NCI-H1105 (cell line): Measurements from ENCODE around the gene KRTAP10-7.
A peak's percentile ranks its signal among the peaks of the same experiment; 100 is the strongest.
"Not testable (repeated sequence)": the region's sequence is repeated elsewhere in the genome, so short reads cannot be mapped to it uniquely, and the experiment has no call there.

Experiments used
- DNase-seq: peaks from one replicate; lab custom pipeline; 2025; lab: John Stamatoyannopoulos, UW

Gene KRTAP10-7, protein sequence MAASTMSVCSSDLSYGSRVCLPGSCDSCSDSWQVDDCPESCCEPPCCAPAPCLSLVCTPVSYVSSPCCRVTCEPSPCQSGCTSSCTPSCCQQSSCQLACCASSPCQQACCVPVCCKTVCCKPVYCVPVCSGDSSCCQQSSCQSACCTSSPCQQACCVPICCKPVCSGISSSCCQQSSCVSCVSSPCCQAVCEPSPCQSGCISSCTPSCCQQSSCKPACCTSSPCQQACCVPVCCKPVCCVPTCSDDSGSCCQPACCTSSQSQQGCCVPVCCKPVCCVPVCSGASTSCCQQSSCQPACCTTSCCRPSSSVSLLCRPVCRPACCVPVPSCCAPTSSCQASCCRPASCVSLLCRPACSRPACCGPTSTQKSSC

DNA sequence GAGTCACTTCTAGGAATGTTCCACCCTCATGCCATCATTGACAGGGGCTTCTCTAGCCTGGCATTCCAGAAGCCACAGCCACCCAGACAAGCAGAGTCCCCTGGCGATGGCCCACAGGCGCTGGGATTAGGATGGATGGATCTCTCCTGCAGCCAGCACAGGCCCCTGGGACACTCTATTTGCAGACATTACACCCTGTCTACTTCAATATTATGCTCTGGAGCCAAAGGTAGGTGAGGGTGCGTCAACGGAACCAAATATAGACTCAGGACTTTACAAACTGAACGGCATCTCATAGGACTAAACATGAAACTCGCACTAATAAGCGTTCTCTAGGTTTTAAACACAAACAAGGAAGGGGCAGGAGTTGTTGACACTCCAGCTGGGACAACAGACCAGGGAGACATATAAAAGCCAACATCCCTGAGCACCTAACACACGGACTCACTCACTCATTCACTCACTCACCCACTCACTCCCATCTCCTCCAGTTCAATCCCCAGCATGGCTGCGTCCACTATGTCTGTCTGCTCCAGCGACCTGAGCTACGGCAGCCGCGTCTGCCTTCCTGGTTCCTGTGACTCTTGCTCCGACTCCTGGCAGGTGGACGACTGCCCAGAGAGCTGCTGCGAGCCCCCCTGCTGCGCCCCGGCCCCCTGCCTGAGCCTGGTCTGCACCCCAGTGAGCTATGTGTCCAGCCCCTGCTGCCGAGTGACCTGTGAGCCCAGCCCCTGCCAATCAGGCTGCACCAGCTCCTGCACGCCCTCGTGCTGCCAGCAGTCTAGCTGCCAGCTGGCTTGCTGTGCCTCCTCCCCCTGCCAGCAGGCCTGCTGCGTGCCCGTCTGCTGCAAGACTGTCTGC, at the start of gene KRTAP10-7:
Gene KRTAP10-7, plus strand, starts transcription at position 480 of the 861 bp plus-strand sequence. Its CDS starts 25 bp downstream, at position 505.
- not testable (repeated sequence) for DNase-seq

DNA sequence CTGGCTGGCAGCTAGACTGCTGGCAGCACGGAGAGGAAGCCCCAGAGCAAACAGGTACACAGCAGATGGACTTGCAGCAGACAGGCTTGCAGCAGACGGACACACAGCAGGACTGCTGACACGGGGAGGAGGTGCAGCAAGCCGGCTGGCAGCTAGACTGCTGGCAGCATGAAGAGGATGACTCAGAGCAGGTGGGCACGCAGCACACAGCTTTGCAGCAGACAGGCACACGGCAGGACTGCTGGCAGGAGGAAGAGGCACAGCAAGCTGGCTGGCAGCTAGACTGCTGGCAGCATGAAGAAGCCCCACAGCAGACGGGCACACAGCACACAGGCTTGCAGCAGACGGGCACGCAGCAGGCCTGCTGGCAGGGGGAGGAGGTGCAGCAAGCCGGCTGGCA, 49.6 kb upstream of the KRTAP10-7 start:
- DNase-seq: no peak

GRCh38 chr21:44551340-44551961, 48.9 kb upstream of the KRTAP10-7 start, which contains the start of gene KRTAP10-2:
Gene KRTAP10-2, minus strand, starts transcription at chr21:44551505. Its CDS starts 47 bp downstream, at chr21:44551458.
- no peak for DNase-seq

DNA sequence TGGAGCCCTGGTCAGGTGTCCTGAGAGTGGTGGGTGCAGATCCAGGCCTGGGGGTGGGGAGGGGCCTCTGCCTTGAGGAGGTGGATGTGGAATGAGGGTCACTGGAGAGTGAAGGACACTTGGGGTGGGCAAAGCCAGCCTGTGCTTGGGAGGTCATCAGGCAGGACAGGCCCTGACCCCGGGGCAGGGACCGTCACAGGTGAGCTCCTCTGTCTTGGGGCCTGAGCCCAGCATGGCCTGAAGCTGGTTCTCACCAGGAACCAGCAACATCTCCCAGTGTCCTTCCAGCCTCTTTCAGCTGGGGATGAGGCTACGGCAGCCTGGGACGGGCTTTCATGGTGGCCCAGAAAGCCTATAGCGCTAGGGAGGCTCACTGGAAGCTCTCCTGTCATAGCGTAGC, 48.3 kb upstream of the KRTAP10-7 start:
- DNase-seq: no peak

DNA sequence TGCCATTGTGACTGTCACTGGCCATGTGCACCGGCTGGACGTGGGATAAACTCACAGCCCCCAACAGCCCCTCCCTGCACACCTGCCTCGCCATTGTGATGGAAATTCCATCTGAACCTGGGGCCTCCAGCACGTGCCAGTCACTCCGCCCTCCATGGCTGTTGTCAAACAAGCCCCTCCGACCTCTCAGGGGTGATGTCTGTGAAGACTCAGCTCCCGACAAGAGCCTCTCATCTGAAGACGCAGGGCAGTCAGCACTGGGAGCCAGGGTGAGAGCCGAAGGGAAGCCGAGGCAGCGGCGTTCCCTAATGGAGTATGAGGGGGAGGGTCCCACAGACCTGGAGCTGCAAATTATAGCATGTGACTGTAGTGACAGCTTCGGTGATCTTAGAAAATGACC, 47.7 kb upstream of the KRTAP10-7 start:
- DNase-seq: no peak

DNA sequence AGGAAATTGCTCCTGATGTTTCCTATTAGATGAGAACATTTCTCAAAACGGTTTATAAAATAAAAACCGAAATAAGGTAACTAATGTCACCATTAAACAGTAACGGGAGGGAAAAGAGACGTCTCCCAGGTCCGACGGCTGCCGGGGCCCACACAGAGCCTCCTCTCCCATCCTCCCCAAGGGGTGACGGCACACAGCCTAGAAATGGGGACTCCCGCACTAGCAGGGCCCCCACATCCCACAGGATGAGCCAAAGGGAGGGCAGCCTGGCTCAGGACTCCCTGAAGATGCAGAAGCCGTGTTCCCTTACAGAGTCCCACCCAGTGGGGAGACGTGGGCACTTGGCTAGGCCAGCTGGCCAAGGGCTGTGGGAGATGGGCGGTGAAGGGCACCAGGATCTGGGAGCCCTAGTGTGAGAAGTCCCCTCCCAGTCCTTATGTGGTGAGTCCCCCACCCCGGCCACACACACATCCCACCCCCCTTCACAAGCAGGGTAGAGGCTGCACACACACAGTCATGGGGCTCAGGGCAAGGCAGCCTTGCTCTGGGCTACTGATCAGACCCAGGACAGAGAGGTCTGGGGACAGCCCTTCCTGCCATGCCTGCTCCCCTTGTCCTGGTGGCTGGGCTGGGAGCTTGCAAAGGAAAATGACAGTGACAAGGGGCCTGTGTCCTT, 45.1 kb upstream of the KRTAP10-7 start:
- no peak for DNase-seq

GRCh38 chr21:44556879-44557278, 43.5 kb upstream of the KRTAP10-7 start:
- peak; percentile 22 for DNase-seq

GRCh38 chr21:44557491-44558328, 42.7 kb upstream of the KRTAP10-7 start:
- DNase-seq: no peak

- DNase-seq: not testable (repeated sequence)
Observed at GRCh38 chr21:44558329-44558675, 42.1 kb upstream of the KRTAP10-7 start.

GRCh38 chr21:44558695-44559094, 41.7 kb upstream of the KRTAP10-7 start, which contains the start of gene KRTAP10-3:
Gene KRTAP10-3, minus strand, starts transcription at chr21:44558795. Its CDS starts 80 bp downstream, at chr21:44558715.
- no peak for DNase-seq

- no peak for DNase-seq
Observed at GRCh38 chr21:44564099-44564498, 36.3 kb upstream of the KRTAP10-7 start.

DNA sequence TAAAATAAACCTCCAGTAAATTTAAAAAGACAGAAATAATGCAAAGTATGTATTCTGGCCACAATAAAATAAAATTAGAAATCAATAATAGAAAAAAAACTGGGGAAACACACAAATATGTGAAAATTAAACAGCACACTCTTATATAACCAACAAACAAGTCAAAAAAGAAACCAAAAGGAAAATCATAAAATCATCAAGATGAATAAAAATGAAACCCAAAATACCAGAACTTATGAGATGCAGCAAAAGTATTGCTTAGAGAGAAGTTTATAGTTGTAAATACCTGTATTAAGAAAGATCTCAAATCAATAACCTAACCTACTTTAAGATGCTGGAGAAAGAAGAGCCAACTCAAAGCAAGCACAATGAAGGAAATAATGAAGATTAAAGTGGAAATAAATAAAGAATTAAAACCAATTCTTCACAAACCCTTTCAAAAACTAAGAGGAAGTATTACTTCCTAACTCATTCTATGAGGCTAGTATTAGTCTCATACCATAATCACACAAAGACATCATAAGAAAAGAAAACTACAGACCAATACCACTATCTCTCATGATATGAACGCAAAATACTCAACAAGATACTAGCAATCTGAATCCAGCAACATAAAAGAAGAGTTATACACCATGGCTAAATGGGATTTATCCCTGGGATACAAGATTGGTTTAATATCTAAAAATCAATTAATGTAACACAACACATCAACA, 35.4 kb upstream of the KRTAP10-7 start:
- no peak for DNase-seq

- no peak for DNase-seq
Observed at GRCh38 chr21:44566403-44566802, 34.0 kb upstream of the KRTAP10-7 start.

DNA sequence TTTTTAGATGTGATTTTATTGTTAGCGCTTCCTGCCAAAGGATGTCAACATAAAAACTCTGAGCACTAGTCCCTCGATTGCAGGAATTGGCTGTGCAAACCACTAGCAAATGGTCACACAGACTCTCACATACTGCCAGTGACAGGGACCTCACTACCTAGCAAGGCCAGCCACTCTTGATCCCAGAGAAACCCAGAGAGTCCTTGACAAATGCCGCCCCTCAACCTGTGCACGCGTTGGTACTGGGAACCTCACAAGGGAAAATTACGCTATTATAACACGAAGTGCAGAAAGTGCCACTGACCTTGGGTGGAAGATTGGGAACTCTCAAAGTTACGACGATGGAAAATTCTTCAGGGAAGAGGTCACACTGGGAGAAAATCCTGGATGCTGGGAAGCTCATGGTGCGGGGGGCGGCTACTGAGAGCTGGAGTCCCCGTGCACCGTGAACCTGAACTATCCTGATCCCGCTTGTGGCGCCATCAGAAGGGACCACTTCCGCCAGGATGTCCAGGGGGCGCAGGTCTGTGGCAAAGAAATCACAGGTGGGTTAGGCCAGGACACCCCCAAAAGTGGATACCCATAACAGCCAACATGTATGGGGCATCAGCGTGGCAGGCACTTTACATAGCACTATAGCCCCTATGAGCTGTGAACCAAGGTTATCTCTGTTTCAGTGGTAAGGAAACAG, 32.8 kb upstream of the KRTAP10-7 start:
- no peak for DNase-seq

GRCh38 chr21:44568261-44568660, 32.1 kb upstream of the KRTAP10-7 start:
- no peak for DNase-seq

- DNase-seq: no peak
Observed at GRCh38 chr21:44568667-44569556, 31.5 kb upstream of the KRTAP10-7 start.

- no peak for DNase-seq
Observed at GRCh38 chr21:44569861-44570517, 30.4 kb upstream of the KRTAP10-7 start.

DNA sequence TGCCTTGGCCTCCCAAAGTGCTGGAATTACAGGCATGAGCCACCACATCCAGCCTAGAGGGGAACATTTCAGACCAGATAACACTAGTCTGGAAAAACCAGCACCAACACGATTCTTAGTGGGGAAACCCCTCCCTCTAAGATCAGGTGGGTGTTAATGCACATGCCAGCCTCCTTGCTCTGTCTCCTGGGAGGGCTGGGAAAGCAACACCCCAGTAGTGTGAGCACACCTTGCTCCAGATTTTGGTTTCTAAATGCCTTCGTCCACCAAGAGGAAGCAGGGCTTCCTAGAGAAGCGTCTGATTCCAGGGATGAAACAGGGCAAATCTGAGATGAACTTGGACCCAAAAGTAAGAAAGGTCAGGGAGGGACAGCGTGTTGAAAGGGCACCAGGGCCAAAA, 29.1 kb upstream of the KRTAP10-7 start:
- DNase-seq: no peak
